ENCODE results near the gene DHRSX. TPM values are rescaled to one million over a fixed set of nuclear protein-coding genes. Genes with fewer than 3 reads are reported as not detected.
"Not testable (repeated sequence)": the region's sequence is repeated elsewhere in the genome, so short reads cannot be mapped to it uniquely, and the experiment has no call there.

Gene DHRSX
- total and polyA plus RNA-seq, 2 experiments from 2014 or later, result 37.2 to 71.7 TPM

GRCh38 chrX:2474963-2475726, 25.6 kb downstream of the DHRSX start:
- 90% methylated on average over 18 of the region's 18 CpGs for WGBS (ENCODE audit: low lambda C conversion rate, missing lambda C conversion rate)
- no peaks in the 10 kb centered on the region for H3K9me2 ChIP-seq (replicated peaks; ENCODE audit: insufficient read depth)
- H3K9me3 ChIP-seq (ENCODE audit: low read depth), result no peaks in the 10 kb centered on the region
- no peak overlapping the region for H2AFZ ChIP-seq
- no peak for TF ChIP-seq CTCF (IDR thresholded peaks at IDR 0.05; ENCODE audit: poor library complexity)
- TF ChIP-seq EZH2phosphoT487 (IDR thresholded peaks at IDR 0.05; ENCODE audit: low read depth, severe bottlenecking, unreplicated experiment), result no peak
- no peak for TF ChIP-seq EZH2 (IDR thresholded peaks at IDR 0.05; ENCODE audit: borderline replicate concordance)
- H3K36me3 ChIP-seq (replicated peaks; ENCODE audit: insufficient read depth, low read depth), result no peaks in the 10 kb centered on the region
- H3K4me3 ChIP-seq, result no peak overlapping the region
- peaks cover 85% of the 10 kb centered on the region for H3K79me2 ChIP-seq
- H3K4me2 ChIP-seq, result no peak overlapping the region
- H3K27me3 ChIP-seq, result no peaks in the 10 kb centered on the region
- H3K4me1 ChIP-seq (ENCODE audit: insufficient read depth), result no peaks in the 10 kb centered on the region
- no peak for DNase-seq (ENCODE audit: low spot score)
- H3K27ac ChIP-seq, result no peak overlapping the region
- H4K20me1 ChIP-seq (ENCODE audit: insufficient read depth, poor library complexity, severe bottlenecking), result peaks cover 11% of the 10 kb centered on the region

- Histone ChIP-seq H3K27me3 (no peaks in the 10 kb centered on the region), H3K4me3 (no peak overlapping the region), H3K9me2 (replicated peaks; ENCODE audit: insufficient read depth) (no peaks in the 10 kb centered on the region), H3K27ac (peak overlapping the region; percentile 73), H3K9me3 (ENCODE audit: low read depth) (no peaks in the 10 kb centered on the region), H3K79me2 (peaks cover 85% of the 10 kb centered on the region), H3K4me2 (no peak overlapping the region), H3K36me3 (replicated peaks; ENCODE audit: insufficient read depth, low read depth) (no peaks in the 10 kb centered on the region), H4K20me1 (ENCODE audit: insufficient read depth, poor library complexity, severe bottlenecking) (peaks cover 11% of the 10 kb centered on the region), H2AFZ (no peak overlapping the region), H3K4me1 (ENCODE audit: insufficient read depth) (no peaks in the 10 kb centered on the region)
- 95% methylated on average over 20 of the region's 20 CpGs for WGBS (ENCODE audit: low lambda C conversion rate, missing lambda C conversion rate)
- DNase-seq (ENCODE audit: low spot score), result no peak
- TF ChIP-seq CTCF (IDR thresholded peaks at IDR 0.05; ENCODE audit: poor library complexity) (no peak), EZH2 (IDR thresholded peaks at IDR 0.05; ENCODE audit: borderline replicate concordance) (no peak), EZH2phosphoT487 (IDR thresholded peaks at IDR 0.05; ENCODE audit: low read depth, severe bottlenecking, unreplicated experiment) (no peak)
Measured at GRCh38 chrX:2474280-2474962, 26.4 kb downstream of the DHRSX start.

GRCh38 chrX:2473064-2473463, 27.7 kb downstream of the DHRSX start:
- H3K4me2 ChIP-seq; H3K36me3 ChIP-seq (replicated peaks; ENCODE audit: insufficient read depth, low read depth); H3K27me3 ChIP-seq; H3K9me3 ChIP-seq (ENCODE audit: low read depth); H3K4me1 ChIP-seq (ENCODE audit: insufficient read depth); H2AFZ ChIP-seq; H3K4me3 ChIP-seq; H3K9me2 ChIP-seq (replicated peaks; ENCODE audit: insufficient read depth): not testable (repeated sequence)
- WGBS (ENCODE audit: low lambda C conversion rate, missing lambda C conversion rate), result 46% methylated on average over 15 of the region's 15 CpGs
- Histone ChIP-seq H3K79me2 (peaks cover 85% of the 10 kb centered on the region), H3K27ac (peak overlapping the region; percentile 84), H4K20me1 (ENCODE audit: insufficient read depth, poor library complexity, severe bottlenecking) (peaks cover 11% of the 10 kb centered on the region)
- peak; percentile 78 for DNase-seq (ENCODE audit: low spot score)

GRCh38 chrX:2471641-2472040, 29.1 kb downstream of the DHRSX start:
- Histone ChIP-seq H3K9me3 (ENCODE audit: low read depth) (no peaks in the 10 kb centered on the region), H4K20me1 (ENCODE audit: insufficient read depth, poor library complexity, severe bottlenecking) (peaks cover 8% of the 10 kb centered on the region), H3K4me3 (no peak overlapping the region), H3K27ac (peak overlapping the region; percentile 84), H3K9me2 (replicated peaks; ENCODE audit: insufficient read depth) (no peaks in the 10 kb centered on the region), H3K27me3 (no peaks in the 10 kb centered on the region), H3K4me2 (no peak overlapping the region), H3K79me2 (peaks cover 80% of the 10 kb centered on the region), H3K36me3 (replicated peaks; ENCODE audit: insufficient read depth, low read depth) (no peaks in the 10 kb centered on the region), H2AFZ (no peak overlapping the region), H3K4me1 (ENCODE audit: insufficient read depth) (no peaks in the 10 kb centered on the region)
- no peak for TF ChIP-seq EZH2 (IDR thresholded peaks at IDR 0.05; ENCODE audit: borderline replicate concordance)
- no peak for TF ChIP-seq CTCF (IDR thresholded peaks at IDR 0.05; ENCODE audit: poor library complexity)
- TF ChIP-seq EZH2phosphoT487 (IDR thresholded peaks at IDR 0.05; ENCODE audit: low read depth, severe bottlenecking, unreplicated experiment), result no peak
- WGBS (ENCODE audit: low lambda C conversion rate, missing lambda C conversion rate), result 97% methylated on average over 7 of the region's 7 CpGs
- no peak for DNase-seq (ENCODE audit: low spot score)

- not testable (repeated sequence) for H3K27me3 ChIP-seq; H3K4me3 ChIP-seq; H2AFZ ChIP-seq; H3K27ac ChIP-seq; DNase-seq (ENCODE audit: low spot score); H4K20me1 ChIP-seq (ENCODE audit: insufficient read depth, poor library complexity, severe bottlenecking); H3K4me2 ChIP-seq; H3K4me1 ChIP-seq (ENCODE audit: insufficient read depth); H3K9me2 ChIP-seq (replicated peaks; ENCODE audit: insufficient read depth); H3K36me3 ChIP-seq (replicated peaks; ENCODE audit: insufficient read depth, low read depth); H3K9me3 ChIP-seq (ENCODE audit: low read depth)
- WGBS (ENCODE audit: low lambda C conversion rate, missing lambda C conversion rate), result 97% methylated on average over 10 of the region's 10 CpGs
- H3K79me2 ChIP-seq, result peaks cover 80% of the 10 kb centered on the region
Measured at GRCh38 chrX:2471126-2471525, 29.6 kb downstream of the DHRSX start.

- H3K79me2 ChIP-seq, result peaks cover 80% of the 10 kb centered on the region
- not testable (repeated sequence) for DNase-seq (ENCODE audit: low spot score); H2AFZ ChIP-seq; H4K20me1 ChIP-seq (ENCODE audit: insufficient read depth, poor library complexity, severe bottlenecking); H3K9me3 ChIP-seq (ENCODE audit: low read depth); H3K27me3 ChIP-seq; H3K4me3 ChIP-seq; H3K4me2 ChIP-seq; H3K9me2 ChIP-seq (replicated peaks; ENCODE audit: insufficient read depth); H3K27ac ChIP-seq; H3K36me3 ChIP-seq (replicated peaks; ENCODE audit: insufficient read depth, low read depth); H3K4me1 ChIP-seq (ENCODE audit: insufficient read depth)
- 96% methylated on average over 4 of the region's 4 CpGs for WGBS (ENCODE audit: low lambda C conversion rate, missing lambda C conversion rate)
Measured at GRCh38 chrX:2469852-2470251, 30.9 kb downstream of the DHRSX start.
